ENCODE data around the gene MAB21L2. TPM values are rescaled to one million over a fixed set of nuclear protein-coding genes. Genes with fewer than 3 reads are reported as not detected.
A peak's percentile ranks its signal among the peaks of the same experiment; 100 is the strongest.

MAB21L2 gene
- total and polyA plus RNA-seq, 2 experiments from 2014 or later: not detected

GRCh38 chr4:150590631-150591030 lies 8.7 kb downstream of the MAB21L2 start:
- no peaks in the 10 kb centered on the region for H3F3A ChIP-seq (ENCODE audit: insufficient read depth)
- no peaks in the 10 kb centered on the region for H3K9me2 ChIP-seq (ENCODE audit: insufficient read depth)
- H4K20me1 ChIP-seq (ENCODE audit: insufficient read depth): no peaks in the 10 kb centered on the region
- no peak overlapping the region for H3K27ac ChIP-seq
- H3K9me3 ChIP-seq (ENCODE audit: low read depth): no peaks in the 10 kb centered on the region
- H3K4me2 ChIP-seq (ENCODE audit: unreplicated experiment): no peak overlapping the region
- no peaks in the 10 kb centered on the region for H3K27me3 ChIP-seq (replicated peaks; ENCODE audit: insufficient read depth)
- no peaks in the 10 kb centered on the region for H3K36me3 ChIP-seq (ENCODE audit: low read depth)
- in situ Hi-C loops (cut with MboI): loop anchor here (10.0 to 25.0 kb wide), 2 partner anchors 296 to 603 kb away; no protein-coding TSS in a partner anchor
- DNase-seq: no peak
- no peak for TF ChIP-seq EZH2 (IDR thresholded peaks at IDR 0.05; ENCODE audit: insufficient read depth, poor library complexity, severe bottlenecking)
- TF ChIP-seq EZH2phosphoT487 (IDR thresholded peaks at IDR 0.05; ENCODE audit: insufficient read depth, low read depth): no peak
- H3K79me2 ChIP-seq (ENCODE audit: insufficient read depth): no peaks in the 10 kb centered on the region
- 96 to 98% methylated on average over 5 of the region's 5 CpGs for WGBS, 2 experiments (ENCODE audit: low coverage in 1 of 2, low lambda C conversion rate in 2 of 2, missing lambda C conversion rate in 2 of 2)
- no peak overlapping the region for H2AFZ ChIP-seq
- no peak overlapping the region for H3K9ac ChIP-seq
- H3K4me3 ChIP-seq: no peak overlapping the region
- no peaks in the 10 kb centered on the region for H3K4me1 ChIP-seq (ENCODE audit: insufficient read depth)

- H2AFZ ChIP-seq: no peak overlapping the region
Measured at GRCh38 chr4:150591406-150591805, 9.5 kb downstream of the MAB21L2 start.

GRCh38 chr4:150591904-150592303 lies 10.0 kb downstream of the MAB21L2 start:
- Histone ChIP-seq H3K27me3 (replicated peaks; ENCODE audit: insufficient read depth) (no peaks in the 10 kb centered on the region), H3K9me2 (ENCODE audit: insufficient read depth) (no peaks in the 10 kb centered on the region), H2AFZ (no peak overlapping the region), H3K27ac (no peak overlapping the region), H4K20me1 (ENCODE audit: insufficient read depth) (no peaks in the 10 kb centered on the region), H3K36me3 (ENCODE audit: low read depth) (no peaks in the 10 kb centered on the region), H3K4me3 (no peak overlapping the region), H3K9ac (no peak overlapping the region), H3F3A (ENCODE audit: insufficient read depth) (no peaks in the 10 kb centered on the region), H3K4me2 (ENCODE audit: unreplicated experiment) (no peak overlapping the region), H3K79me2 (ENCODE audit: insufficient read depth) (no peaks in the 10 kb centered on the region), H3K9me3 (ENCODE audit: low read depth) (no peaks in the 10 kb centered on the region), H3K4me1 (ENCODE audit: insufficient read depth) (no peaks in the 10 kb centered on the region)
- DNase-seq: no peak
- in situ Hi-C loops (cut with MboI): loop anchor here (10.0 to 25.0 kb wide), 2 partner anchors 297 to 605 kb away; no protein-coding TSS in a partner anchor
- TF ChIP-seq EZH2phosphoT487 (IDR thresholded peaks at IDR 0.05; ENCODE audit: insufficient read depth, low read depth): no peak
- TF ChIP-seq EZH2 (IDR thresholded peaks at IDR 0.05; ENCODE audit: insufficient read depth, poor library complexity, severe bottlenecking): no peak
- WGBS, 2 experiments (ENCODE audit: low coverage in 1 of 2, low lambda C conversion rate in 2 of 2, missing lambda C conversion rate in 2 of 2): 82 to 92% methylated on average over 4 of the region's 4 CpGs

More at GRCh38 chr4:150591406-150591805, 9.5 kb downstream of the MAB21L2 start:
- DNase-seq: no peak
- Histone ChIP-seq H3K27me3 (replicated peaks; ENCODE audit: insufficient read depth) (no peaks in the 10 kb centered on the region), H3K9me3 (ENCODE audit: low read depth) (no peaks in the 10 kb centered on the region), H3K9me2 (ENCODE audit: insufficient read depth) (no peaks in the 10 kb centered on the region), H4K20me1 (ENCODE audit: insufficient read depth) (no peaks in the 10 kb centered on the region), H3K79me2 (ENCODE audit: insufficient read depth) (no peaks in the 10 kb centered on the region), H3K36me3 (ENCODE audit: low read depth) (no peaks in the 10 kb centered on the region), H3F3A (ENCODE audit: insufficient read depth) (no peaks in the 10 kb centered on the region), H3K27ac (no peak overlapping the region), H3K4me2 (ENCODE audit: unreplicated experiment) (no peak overlapping the region), H3K4me3 (no peak overlapping the region), H3K4me1 (ENCODE audit: insufficient read depth) (no peaks in the 10 kb centered on the region), H3K9ac (no peak overlapping the region)
- no peak for TF ChIP-seq EZH2phosphoT487 (IDR thresholded peaks at IDR 0.05; ENCODE audit: insufficient read depth, low read depth)
- TF ChIP-seq EZH2 (IDR thresholded peaks at IDR 0.05; ENCODE audit: insufficient read depth, poor library complexity, severe bottlenecking): no peak
- in situ Hi-C loops (cut with MboI): loop anchor here (10.0 to 25.0 kb wide), 2 partner anchors 297 to 604 kb away; no protein-coding TSS in a partner anchor
- WGBS, 2 experiments (ENCODE audit: low coverage in 1 of 2, low lambda C conversion rate in 2 of 2, missing lambda C conversion rate in 2 of 2): 70 to 73% methylated on average over 5 of the region's 5 CpGs

GRCh38 chr4:150593996-150594395 lies 12.0 kb downstream of the MAB21L2 start:
- TF ChIP-seq EZH2phosphoT487 (IDR thresholded peaks at IDR 0.05; ENCODE audit: insufficient read depth, low read depth) (no peak), EZH2 (IDR thresholded peaks at IDR 0.05; ENCODE audit: insufficient read depth, poor library complexity, severe bottlenecking) (no peak)
- in situ Hi-C loops (cut with MboI): loop anchor here (10.0 to 25.0 kb wide), 2 partner anchors 299 to 607 kb away; no protein-coding TSS in a partner anchor
- Histone ChIP-seq H3K4me2 (ENCODE audit: unreplicated experiment) (no peak overlapping the region), H3K79me2 (ENCODE audit: insufficient read depth) (no peaks in the 10 kb centered on the region), H3K36me3 (ENCODE audit: low read depth) (no peaks in the 10 kb centered on the region), H3K9me2 (ENCODE audit: insufficient read depth) (no peaks in the 10 kb centered on the region), H3K9me3 (ENCODE audit: low read depth) (no peaks in the 10 kb centered on the region), H3K27ac (no peak overlapping the region), H3K4me1 (ENCODE audit: insufficient read depth) (no peaks in the 10 kb centered on the region), H4K20me1 (ENCODE audit: insufficient read depth) (no peaks in the 10 kb centered on the region), H3K27me3 (replicated peaks; ENCODE audit: insufficient read depth) (no peaks in the 10 kb centered on the region), H2AFZ (no peak overlapping the region), H3K9ac (no peak overlapping the region), H3F3A (ENCODE audit: insufficient read depth) (no peaks in the 10 kb centered on the region), H3K4me3 (no peak overlapping the region)
- WGBS, 2 experiments (ENCODE audit: low coverage in 1 of 2, low lambda C conversion rate in 2 of 2, missing lambda C conversion rate in 2 of 2): 94 to 100% methylated on average over 1 of the region's 1 CpG
- peak; percentile 30 for DNase-seq

Data from GM23248 (cell line).